HG03103 (cell line): ENCODE results near the gene OGG1.
A peak's percentile ranks its signal among the peaks of the same experiment; 100 is the strongest.

Experiments used
- ATAC-seq: cut with Tn5 transposase; IDR thresholded peaks from one replicate; pipeline ENCODE4 v1.9.1; 2021; ENCODE audit warnings: low read depth; ENCODE audit not compliant: unreplicated experiment

The OGG1 gene

GRCh38 chr3:9781978-9782603, 32.3 kb downstream of the OGG1 start:
- ATAC-seq = no peak

- no peak for ATAC-seq
These were observed 33.0 kb downstream of the OGG1 start for GRCh38 chr3:9782770-9783169.

- ATAC-seq = no peak
These were observed 34.2 kb downstream of the OGG1 start for GRCh38 chr3:9783954-9784353.

- ATAC-seq = no peak
These were observed 35.2 kb downstream of the OGG1 start for GRCh38 chr3:9784965-9785364.

GRCh38 chr3:9785602-9786001, 35.9 kb downstream of the OGG1 start:
- ATAC-seq = no peak

- no peak for ATAC-seq
These were observed 36.5 kb downstream of the OGG1 start for GRCh38 chr3:9786209-9786739.

- ATAC-seq = no peak
These were observed 37.3 kb downstream of the OGG1 start for GRCh38 chr3:9786825-9787669.

GRCh38 chr3:9787714-9788113, 38.0 kb downstream of the OGG1 start:
- no peak for ATAC-seq

GRCh38 chr3:9791127-9791526, 41.4 kb downstream of the OGG1 start:
- ATAC-seq = no peak

GRCh38 chr3:9791790-9792404, 42.1 kb downstream of the OGG1 start:
- no peak for ATAC-seq

- ATAC-seq = peak; percentile 74
These were observed 42.8 kb downstream of the OGG1 start, which contains the start of the genes ARPC4 and TADA3 for GRCh38 chr3:9792405-9793160. ARPC4 (plus strand) TSS chr3:9793082; CDS start chr3:9793122, 40 bp downstream. TADA3 (minus strand) TSS chr3:9792473; CDS start chr3:9791466, 1,007 bp downstream.

- ATAC-seq = no peak
These were observed 43.5 kb downstream of the OGG1 start for GRCh38 chr3:9793161-9793781.

GRCh38 chr3:9794400-9794799, 44.6 kb downstream of the OGG1 start:
- ATAC-seq = no peak

- no peak for ATAC-seq
These were observed 45.5 kb downstream of the OGG1 start for GRCh38 chr3:9795207-9795606.

GRCh38 chr3:9797196-9797945, 47.6 kb downstream of the OGG1 start:
- ATAC-seq = no peak

GRCh38 chr3:9800529-9800928, 50.8 kb downstream of the OGG1 start:
- no peak for ATAC-seq

GRCh38 chr3:9803494-9803893, 53.7 kb downstream of the OGG1 start:
- ATAC-seq = no peak

- no peak for ATAC-seq
These were observed 55.2 kb downstream of the OGG1 start for GRCh38 chr3:9804996-9805395.

GRCh38 chr3:9806137-9806536, 56.4 kb downstream of the OGG1 start:
- no peak for ATAC-seq
